Fibroblast of skin of right biceps (primary cell): ENCODE results near the gene GPBAR1.
"Not testable (repeated sequence)": the region's sequence is repeated elsewhere in the genome, so short reads cannot be mapped to it uniquely, and the experiment has no call there.

Experiments used
- DNase-seq: peaks from one replicate; pipeline ENCODE4 v3.0.0-alpha.2; 2013

The GPBAR1 gene

DNA sequence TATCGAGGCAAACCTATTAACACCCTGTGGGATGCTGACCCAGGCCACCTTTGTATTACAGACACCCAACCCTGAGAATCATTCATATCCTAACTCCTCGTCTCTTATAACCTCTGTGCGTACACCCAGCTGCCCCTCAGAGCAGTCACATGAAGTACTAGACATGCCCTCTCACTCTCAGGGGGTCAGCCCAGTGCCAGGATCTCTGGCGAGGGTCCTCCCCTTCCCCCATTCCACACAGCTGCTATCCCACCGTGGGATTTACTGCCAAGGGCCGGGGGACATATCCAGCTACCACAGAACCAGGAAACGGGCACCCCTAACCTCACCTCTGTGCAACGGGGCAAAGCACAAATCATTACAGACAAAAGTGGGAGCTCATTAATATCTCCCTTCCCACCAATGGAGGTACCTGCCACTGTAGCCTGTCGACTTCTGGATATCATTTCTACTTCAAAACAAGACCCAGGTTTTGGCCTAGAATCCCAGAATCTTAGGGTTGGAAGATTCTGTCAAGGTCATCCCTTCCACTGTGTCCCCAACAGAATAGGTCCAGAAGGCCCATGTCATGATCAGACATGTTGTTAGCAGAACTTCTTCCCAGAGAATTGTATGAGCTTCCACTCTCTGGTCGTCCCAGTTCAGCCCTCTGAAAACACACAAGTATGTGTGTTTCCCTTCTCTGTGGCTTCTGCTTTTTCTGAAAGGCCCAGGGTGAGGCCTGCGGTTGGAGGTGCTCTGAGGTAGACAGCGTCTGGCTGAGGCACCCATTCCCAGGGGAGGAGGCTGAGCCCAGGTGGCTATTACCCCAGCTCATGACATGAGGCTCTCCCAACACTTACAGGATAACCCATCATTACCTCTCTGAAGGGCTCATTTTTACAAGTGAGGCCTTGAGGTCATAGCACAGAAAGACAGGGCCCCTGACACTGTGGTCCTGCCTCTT lies 29.8 kb downstream of the GPBAR1 start:
- no peak for DNase-seq

DNA sequence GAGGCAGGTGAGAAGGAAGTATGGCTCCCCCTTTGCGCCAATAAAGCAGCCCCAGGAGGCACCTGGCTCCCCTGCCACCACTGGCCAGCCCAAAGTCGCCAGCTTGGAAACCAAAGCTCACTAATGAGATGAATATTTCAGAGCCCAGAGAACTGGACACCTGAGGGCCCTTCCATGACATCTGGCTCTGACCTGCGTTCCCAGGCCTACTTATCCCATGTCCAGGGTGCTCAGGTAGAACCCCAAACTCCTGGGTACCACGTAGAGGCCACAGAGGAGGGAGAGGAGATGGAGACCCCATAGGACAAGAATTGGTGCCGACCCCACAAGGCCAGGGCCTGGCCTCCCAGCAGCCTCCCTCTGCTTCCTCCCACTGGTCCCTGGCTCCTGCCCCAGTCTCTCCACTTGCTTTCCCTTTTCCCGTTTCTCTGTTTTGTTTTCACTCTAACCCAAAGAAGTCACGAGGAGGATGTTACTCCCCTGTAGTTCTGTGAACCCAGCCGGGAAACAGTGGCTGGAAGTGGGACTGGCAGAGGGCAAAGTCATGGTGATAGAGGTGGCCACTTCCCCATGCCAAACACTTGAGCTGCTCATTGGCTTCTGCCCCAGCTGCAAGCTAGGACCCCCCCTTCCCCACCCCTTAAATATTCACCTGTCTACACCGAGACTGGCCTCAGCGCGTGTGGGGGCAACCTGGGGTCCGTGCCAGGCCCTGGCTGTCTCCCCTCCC lies 30.7 kb downstream of the GPBAR1 start:
- DNase-seq, result no peak

DNA sequence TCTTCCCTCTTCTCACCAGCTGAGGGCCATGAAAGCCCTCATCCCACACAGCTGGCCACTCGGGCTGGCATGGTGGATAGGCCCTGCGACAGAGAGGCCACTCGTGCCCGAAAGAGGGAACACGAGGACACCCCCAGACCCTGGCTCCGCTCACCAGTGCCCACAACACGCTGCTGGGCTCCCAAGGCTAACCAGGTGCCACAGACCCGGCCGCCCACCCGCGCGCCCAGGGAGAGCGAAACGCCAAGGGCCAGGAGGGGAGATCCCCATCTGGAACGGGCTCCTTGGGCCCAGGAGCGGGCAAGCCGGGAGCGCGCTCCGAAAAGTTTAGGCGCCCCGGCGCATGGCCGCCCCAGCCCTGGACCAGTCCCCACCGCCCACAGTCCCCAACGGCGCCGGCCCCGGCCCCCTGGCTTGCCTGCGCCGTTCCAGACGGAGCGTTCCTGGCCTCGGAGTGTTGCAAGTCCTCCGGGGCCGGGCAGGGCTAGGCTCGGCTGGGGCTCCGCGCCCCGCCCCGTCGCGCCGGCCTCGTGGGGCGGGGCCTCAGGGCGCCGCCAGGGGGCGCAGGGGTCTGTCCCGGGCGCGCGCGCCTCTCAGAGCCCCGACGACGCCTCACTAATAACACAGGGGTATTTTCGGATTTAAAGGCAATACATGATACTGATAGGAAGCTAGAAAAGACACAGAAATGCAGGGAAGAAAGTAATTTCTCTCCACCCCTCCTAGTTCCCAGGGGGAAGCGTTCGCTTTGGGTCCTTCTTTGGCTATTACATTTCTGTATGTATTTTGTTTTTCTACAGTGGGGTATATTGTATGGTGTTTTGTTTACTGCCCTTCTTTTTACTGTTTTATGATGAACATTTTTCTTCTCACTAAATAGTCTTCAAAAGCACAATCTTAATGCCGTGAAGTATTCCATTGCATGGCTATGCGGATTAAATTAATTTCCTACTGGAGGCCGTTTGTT lies 31.5 kb downstream of the GPBAR1 start, which contains the start of gene TMBIM1:
Gene TMBIM1, minus strand, starts transcription at position 456 of the 967 bp plus-strand sequence. CDS start 10,362 bp downstream, outside the sequence.
- peak; percentile 73 for DNase-seq

DNA sequence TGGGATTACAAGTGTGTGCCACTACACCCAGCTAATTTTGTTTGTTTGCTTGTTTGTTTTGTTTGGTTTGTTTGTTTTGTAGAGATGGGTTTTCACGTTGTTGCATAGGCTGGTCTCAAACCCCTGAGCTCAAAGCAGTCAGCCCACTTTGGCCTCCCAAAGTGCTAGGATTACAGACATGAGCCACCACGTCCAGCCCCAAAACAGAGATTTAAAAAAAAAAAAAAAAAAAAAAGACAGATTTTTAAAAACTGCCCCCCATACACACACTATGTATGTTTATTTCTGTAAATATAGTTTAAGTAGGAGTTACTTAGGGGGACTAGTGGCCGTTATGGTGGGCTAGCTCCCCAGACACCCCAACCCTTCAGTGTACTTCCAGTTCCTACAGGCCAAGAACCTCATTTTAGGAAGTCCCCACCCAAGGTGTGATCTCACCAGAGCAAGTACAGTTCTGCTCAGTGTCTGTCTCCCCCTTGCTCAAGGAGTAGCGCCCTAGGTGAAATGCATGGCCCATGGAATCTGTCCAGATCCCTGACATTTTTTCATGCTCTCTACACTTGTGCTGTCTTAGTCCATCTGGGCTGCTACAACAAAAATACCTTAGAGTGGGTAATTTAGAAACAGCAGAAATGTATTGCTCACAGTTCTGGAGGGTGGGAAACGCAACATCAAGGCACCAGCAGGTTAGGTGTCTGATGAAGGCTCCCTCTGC lies 33.1 kb downstream of the GPBAR1 start:
- no peak for DNase-seq

- no peak for DNase-seq
Measured at GRCh38 chr2:218294430-218295022, 33.7 kb downstream of the GPBAR1 start.

DNA sequence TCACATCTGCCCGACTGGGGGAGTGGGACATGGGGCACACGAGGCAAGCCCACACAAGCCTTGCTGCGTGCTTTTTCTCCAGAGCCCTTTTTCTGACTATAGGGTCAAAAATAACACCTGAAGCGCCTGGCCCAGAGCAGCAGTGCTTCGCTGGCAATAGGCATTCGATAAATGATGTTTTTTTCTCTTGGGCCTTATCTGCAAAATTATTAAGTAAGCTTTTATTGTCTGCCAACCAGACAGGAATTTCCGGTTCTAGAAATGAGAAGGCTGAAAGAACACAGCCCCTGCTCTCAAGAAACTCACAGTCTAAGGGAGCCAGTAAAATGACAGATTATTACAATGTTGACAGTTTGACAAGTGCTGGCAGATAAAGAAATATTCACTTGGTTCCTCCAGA lies 34.2 kb downstream of the GPBAR1 start:
- DNase-seq, result no peak

DNA sequence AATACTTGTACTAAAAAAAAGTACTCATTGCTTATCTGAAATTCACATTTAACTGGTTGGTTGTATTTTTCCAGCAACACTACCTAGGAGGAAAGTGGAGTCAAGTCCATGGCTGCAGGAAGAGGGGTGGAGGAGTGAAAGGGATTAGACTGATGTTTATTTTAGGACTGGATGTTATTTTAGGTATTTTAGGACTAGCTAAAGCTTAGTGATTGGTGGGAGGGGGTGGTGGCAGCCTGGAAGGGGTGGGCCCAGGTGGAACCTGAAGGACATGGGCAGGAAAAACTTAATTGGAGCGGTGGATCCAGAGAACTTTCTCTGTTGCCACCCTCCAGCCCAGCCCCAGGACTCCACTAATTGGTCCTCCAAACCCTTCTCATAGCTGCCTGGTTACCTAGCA lies 35.4 kb downstream of the GPBAR1 start:
- no peak for DNase-seq

DNA sequence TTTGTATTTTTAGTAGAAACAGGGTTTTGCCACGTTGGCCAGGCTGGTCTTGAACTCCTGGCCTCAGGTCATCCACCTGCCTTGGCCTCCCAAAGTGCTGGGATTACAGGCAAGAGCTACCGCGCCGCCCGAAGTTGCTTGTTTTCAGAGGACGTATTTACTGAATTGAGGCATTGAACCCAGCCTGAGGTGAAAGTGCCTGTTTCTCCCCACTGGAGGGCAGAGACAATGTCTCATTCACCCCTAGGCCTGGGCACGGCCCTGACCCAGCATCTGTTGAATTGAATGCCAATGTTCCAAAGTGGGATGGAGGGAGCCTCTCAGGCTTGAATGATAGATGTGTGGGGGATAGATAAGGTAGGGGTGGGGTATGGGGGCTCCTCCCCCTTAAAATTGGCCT lies 36.0 kb downstream of the GPBAR1 start:
- no peak for DNase-seq

GRCh38 chr2:218298314-218298875 lies 37.6 kb downstream of the GPBAR1 start:
- DNase-seq, result no peak

- DNase-seq, result no peak
Measured at GRCh38 chr2:218300141-218300540, 39.3 kb downstream of the GPBAR1 start.

DNA sequence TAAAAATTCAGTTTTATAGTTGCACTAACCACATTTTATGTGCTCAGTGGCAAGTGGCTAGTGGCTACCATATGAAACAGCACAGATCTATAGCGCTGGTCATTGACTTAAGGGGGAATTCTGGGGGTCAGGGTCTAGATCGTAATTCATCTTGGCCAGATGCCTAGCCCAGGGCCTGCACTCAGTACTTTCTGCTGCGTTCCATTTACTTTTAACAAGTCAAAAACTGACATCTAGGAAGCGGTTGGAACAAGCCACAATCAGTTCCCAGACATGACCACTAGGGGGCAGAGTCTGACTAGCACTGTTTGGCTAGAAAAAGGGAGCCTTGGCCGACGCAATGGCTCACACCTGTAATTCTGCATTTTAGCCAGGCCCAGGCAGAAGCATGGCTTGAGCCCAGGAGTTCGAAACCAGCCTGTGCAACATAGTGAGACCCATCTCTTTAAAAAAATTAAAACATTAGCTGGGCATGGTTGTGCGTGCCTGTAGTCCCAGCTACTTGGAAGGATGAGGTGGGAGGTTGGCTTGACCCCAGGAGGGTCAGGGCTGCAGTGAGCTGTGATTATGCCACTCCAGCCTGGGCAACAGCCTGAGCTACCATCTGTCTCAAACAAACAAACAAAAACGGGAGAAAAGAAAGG lies 40.5 kb downstream of the GPBAR1 start:
- peak; percentile 75 for DNase-seq

DNA sequence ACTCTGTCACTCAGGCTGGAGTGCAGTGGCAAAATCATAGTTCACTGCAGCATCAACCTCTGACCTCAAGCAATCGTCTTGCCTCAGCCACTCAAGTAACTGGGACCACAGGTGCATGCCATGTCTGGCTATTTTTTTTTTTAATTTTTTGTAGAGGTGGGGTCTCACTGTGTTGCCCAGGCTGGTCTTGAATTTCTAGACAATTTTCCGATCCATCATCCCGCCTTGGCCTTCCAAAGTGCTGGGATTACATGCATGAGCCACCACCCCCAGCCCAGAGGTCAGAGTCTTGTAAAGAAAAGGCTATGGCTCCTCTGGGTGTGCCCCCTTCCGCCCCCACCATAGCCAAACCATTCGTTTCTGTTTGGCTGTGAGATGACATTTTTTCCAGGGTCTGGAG lies 44.6 kb downstream of the GPBAR1 start:
- DNase-seq, result no peak

DNA sequence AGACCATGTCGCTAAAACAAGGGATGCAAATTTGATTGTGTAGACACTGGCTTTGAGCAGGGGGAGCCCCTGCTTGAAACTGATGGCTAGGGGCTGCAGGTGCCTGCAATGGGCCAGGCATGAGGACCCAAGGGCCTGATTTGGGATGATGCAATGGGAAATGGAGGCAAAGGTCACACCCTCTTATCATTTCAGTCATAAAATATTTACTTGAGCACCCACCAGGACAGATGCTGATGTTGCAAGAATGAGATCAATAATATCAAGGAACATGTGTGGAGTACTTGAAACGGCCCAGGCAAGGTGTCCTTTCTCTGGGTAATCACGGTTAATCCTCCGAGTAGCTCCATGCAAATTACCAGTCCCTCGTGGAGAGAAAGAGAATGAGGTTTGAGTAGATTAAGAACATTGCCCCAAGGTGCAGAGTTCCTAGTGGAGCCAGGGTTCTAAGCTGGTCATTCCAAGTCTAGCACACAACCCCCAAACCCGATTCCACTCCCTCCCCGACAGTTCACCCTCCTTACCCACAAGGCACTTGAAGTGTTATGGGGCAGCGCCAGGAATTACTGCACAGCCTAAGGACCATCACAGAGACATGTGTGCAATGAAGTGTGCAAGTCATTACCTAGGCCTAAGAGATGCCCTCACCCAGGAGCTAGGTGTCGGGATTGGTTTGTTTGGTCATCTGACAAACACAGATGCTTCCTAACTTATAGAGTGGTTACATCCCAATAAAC lies 45.5 kb downstream of the GPBAR1 start:
- DNase-seq, result no peak

DNA sequence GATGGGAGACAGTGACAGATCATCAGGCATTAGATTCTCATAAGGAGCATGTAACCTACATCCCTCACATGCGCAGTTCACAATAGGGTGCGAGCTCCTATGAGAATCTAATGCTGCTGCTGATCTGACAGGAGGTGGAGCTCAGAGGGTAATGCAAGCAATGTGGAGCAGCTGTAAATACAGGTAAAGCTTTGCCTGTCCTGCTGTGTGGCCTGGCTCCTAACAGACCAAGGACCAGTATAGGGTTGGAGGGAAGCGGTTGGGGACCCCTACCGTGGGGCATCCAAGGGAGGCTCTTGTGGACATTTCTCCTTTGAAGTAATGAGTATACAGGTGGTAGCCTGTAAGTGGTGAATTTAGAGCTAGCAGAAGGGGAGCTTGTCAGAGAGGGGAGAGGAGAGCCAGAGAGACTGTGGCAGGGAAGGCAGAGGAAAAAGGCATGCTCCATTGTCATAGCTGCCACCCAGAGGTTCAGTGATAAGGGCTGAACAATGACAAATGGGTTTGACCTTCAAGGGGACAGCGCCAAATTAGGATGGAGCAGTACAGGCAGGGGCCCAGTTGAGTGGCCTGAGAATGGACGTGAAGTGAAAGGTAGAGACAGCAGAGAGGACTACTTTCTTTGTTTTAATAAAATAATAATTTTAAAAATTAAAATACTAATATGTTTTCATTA lies 46.7 kb downstream of the GPBAR1 start:
- no peak for DNase-seq

GRCh38 chr2:218310853-218311540 lies 50.2 kb downstream of the GPBAR1 start:
- no peak for DNase-seq

DNA sequence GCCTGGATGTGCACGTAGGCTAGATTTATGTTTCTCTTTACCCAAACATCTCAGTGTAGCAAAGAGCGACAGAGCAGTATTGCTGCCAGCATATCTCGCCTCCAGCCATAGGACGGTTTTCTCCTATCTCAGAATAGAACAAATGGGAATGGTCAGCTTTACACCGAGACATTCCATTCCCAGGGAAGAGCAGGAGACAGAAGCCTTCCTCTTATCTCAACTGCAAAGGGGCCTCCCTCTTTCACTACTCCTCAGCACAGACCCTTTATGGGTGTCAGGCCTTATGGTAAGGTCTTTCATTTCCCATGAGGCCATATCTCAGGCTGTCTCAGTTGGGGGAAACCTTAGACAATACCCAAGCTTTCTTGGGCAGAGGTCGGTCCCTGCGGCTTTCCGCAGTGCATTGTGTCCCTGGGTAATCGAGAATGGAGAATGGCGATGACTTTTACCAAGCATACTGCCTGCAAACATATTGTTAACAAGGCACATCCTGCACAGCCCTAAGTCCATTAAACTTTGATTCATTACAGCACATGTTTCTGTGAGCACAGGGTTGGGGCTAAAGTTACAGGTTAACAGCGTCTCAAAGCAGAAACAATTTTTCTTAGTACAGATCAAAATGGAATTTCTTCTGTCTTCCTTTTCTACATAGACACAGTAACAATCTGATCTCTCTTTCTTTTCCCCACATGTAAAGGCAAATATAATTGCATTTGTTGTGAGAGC lies 50.9 kb downstream of the GPBAR1 start:
- not testable (repeated sequence) for DNase-seq

DNA sequence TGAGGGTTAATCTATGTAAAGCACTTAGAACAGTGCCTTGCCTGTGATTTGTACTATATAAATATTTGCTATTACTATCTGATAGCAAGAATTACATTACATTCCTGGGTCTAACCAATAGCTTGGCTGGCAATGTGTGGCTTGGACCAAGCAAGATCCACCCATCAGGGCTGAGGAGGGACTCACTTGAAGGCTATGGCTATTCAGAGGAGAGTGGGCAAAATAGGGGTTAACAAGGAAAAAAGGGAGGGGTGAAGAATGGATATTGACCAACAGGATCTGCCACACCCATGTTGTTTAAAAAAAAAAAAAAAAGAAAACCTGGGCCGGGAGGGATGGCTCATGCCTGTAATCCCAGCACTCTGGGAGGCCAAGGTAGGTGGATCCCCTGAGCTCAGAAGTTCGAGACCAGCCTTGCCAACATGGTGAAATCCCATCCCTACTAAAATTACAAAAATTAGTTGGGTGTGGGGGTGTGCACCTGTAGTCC lies 51.5 kb downstream of the GPBAR1 start:
- no peak for DNase-seq

GRCh38 chr2:218313356-218313755 lies 52.5 kb downstream of the GPBAR1 start:
- DNase-seq, result no peak
